Measurements from ENCODE around the gene TSHZ2. TPM values are rescaled to one million over a fixed set of nuclear protein-coding genes. Genes with fewer than 3 reads are reported as not detected.

The TSHZ2 gene
- total RNA-seq, 1 donor from 2014 or later = 22.9 TPM

DNA sequence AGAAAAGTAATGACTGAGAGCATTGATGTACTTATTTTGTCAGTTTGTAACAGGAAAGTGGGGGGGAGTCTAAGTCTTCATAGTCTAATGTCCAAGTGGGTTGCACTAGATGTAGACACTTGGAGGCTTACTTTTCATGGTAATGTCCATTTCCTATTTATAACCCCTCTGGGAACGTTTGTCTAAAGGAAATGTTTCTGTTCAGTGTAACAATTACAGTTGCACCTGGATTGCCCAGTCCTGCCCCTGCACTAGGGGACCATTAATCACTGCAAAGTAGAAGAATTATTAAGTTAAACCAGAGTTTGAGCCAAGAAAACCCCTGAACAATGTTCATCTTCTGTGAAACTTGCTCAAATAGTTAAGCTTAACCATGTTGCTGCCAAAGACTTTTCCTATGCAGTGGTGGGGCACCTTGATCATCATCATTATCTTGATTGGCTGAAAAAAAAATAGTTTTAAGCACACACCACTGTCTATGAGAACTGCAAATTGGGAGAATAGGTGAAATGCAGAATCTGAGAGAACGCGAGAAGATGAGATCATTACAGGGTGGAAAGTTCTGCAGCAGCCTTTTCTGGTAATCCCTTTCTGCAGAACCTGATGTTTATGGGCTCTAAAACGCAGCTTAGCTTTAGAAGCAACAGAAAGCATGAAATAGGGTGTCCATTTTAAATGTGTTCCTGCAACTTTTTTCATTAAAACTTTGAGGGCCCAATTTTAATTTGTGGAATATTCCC lies 515.5 kb downstream of the TSHZ2 start:
- H3K27ac Mint-ChIP-seq = peak overlapping the region; percentile 45
- peaks cover 4% of the 10 kb centered on the region for H3K9me3 Mint-ChIP-seq (ENCODE audit: low read depth)
- TF ChIP-seq, protein P1, sequence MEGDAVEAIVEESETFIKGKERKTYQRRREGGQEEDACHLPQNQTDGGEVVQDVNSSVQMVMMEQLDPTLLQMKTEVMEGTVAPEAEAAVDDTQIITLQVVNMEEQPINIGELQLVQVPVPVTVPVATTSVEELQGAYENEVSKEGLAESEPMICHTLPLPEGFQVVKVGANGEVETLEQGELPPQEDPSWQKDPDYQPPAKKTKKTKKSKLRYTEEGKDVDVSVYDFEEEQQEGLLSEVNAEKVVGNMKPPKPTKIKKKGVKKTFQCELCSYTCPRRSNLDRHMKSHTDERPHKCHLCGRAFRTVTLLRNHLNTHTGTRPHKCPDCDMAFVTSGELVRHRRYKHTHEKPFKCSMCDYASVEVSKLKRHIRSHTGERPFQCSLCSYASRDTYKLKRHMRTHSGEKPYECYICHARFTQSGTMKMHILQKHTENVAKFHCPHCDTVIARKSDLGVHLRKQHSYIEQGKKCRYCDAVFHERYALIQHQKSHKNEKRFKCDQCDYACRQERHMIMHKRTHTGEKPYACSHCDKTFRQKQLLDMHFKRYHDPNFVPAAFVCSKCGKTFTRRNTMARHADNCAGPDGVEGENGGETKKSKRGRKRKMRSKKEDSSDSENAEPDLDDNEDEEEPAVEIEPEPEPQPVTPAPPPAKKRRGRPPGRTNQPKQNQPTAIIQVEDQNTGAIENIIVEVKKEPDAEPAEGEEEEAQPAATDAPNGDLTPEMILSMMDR (IDR thresholded peaks at IDR 0.05; ENCODE audit: unreplicated experiment) = no peak

DNA sequence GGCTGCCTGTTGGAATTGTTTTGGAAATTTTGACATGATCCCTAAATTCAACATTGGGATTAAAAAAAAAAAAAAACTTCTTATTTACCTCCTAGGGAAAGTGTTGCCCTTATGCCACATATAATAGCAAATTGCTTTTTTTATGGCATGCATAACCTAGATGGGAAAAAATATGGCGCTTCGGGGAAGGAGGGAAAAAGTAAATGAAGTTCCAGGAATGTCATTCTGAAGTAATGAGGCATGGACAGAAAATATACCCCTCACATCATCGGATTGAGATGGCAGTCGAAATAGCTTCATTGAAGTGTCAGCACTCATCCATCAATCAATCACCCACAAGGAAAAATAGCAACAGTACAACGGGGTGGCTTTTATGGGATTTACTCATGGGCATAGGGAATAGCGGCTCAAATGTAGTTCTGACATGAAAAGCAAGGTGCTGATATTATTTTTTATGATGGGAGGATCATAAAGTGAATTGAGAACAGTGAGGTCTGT lies 516.7 kb downstream of the TSHZ2 start:
- Mint-ChIP-seq H3K36me3 (ENCODE audit: insufficient read depth) (peaks cover 8% of the 10 kb centered on the region), H3K27me3 (no peaks in the 10 kb centered on the region), H3K4me1 (ENCODE audit: low read depth) (peaks cover 15% of the 10 kb centered on the region), H3K4me3 (ENCODE audit: low read depth) (no peak overlapping the region), H3K9me3 (ENCODE audit: low read depth) (peaks cover 3% of the 10 kb centered on the region), H3K27ac (no peak overlapping the region)
- no peak for DNase-seq (ENCODE audit: low spot score, unreplicated experiment)
- TF ChIP-seq, protein P1 (IDR thresholded peaks at IDR 0.05; ENCODE audit: unreplicated experiment) = no peak

More for the DNA sequence above, 515.5 kb downstream of the TSHZ2 start:
- H3K36me3 Mint-ChIP-seq (ENCODE audit: insufficient read depth) = peaks cover 9% of the 10 kb centered on the region
- H3K27me3 Mint-ChIP-seq = no peaks in the 10 kb centered on the region
- peaks cover 15% of the 10 kb centered on the region for H3K4me1 Mint-ChIP-seq (ENCODE audit: low read depth)
- H3K4me3 Mint-ChIP-seq (ENCODE audit: low read depth) = no peak overlapping the region
- DNase-seq (ENCODE audit: low spot score, unreplicated experiment) = no peak

DNA sequence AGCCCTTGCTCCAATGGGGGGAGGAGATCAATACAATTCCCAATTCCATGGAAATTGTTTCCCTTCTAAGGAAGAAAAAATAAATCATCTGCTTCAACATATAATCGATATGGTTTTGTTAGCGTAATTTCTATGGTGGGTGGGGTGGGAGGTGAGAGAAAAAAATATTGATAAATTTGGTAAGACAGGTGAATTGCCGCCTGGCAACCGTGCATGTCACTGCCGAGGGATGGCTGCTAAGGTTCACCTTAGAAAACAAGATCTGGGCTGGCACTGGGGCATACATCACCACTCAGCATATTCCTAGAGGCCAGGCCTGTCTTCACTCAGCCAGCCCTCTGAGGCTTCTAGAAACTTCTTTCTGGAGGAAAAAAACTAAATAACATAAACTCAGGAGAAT lies 517.4 kb downstream of the TSHZ2 start:
- Mint-ChIP-seq H3K9me3 (ENCODE audit: low read depth) (no peaks in the 10 kb centered on the region), H3K36me3 (ENCODE audit: insufficient read depth) (peaks cover 6% of the 10 kb centered on the region), H3K4me1 (ENCODE audit: low read depth) (peaks cover 15% of the 10 kb centered on the region), H3K27me3 (no peaks in the 10 kb centered on the region), H3K4me3 (ENCODE audit: low read depth) (no peak overlapping the region), H3K27ac (no peak overlapping the region)
- no peak for DNase-seq (ENCODE audit: low spot score, unreplicated experiment)
- TF ChIP-seq, protein P1 (IDR thresholded peaks at IDR 0.05; ENCODE audit: unreplicated experiment) = no peak

DNA sequence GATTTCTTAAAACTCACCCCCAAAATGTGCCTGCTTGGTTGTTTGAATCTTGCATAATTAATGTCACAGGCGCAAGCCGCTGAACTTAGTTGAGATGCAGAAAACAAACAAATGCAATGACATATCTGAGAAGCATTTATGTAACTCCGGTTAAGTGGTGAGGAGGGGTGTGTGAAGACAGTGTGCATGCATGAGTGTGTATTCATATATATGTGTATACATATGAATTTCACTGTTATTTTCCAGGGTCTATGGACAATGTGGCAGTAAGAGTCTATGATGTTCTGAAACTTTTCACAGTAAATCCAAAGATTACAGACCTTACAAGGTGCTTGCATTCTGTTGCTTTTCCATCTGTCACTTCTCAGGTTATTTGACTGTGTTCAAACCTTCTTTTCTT lies 518.5 kb downstream of the TSHZ2 start:
- no peak for DNase-seq (ENCODE audit: low spot score, unreplicated experiment)
- no peaks in the 10 kb centered on the region for H3K27me3 Mint-ChIP-seq
- H3K27ac Mint-ChIP-seq = no peak overlapping the region
- H3K4me3 Mint-ChIP-seq (ENCODE audit: low read depth) = no peak overlapping the region
- H3K36me3 Mint-ChIP-seq (ENCODE audit: insufficient read depth) = peaks cover 5% of the 10 kb centered on the region
- TF ChIP-seq, protein P1 (IDR thresholded peaks at IDR 0.05; ENCODE audit: unreplicated experiment) = no peak
- no peaks in the 10 kb centered on the region for H3K9me3 Mint-ChIP-seq (ENCODE audit: low read depth)
- H3K4me1 Mint-ChIP-seq (ENCODE audit: low read depth) = peaks cover 18% of the 10 kb centered on the region

DNA sequence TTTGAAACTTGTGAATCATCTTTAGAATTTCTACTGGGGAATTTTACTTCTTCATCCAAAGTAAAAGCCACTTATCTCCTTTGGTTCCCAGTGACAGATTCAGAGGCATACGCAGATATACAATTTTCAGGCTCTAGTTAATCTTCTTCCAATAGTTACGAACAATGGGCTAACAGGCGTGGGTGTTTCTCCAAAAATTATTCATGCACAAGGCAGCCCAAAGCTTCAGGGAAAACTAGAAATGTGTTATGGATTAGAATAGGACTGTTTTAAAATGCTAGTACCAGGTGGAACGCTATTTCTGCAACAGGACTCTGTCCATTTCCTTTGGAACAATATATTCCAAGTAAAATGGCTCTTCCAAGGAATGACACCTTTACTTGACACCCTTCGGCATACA lies 519.3 kb downstream of the TSHZ2 start:
- Mint-ChIP-seq H3K27me3 (no peaks in the 10 kb centered on the region), H3K36me3 (ENCODE audit: insufficient read depth) (peaks cover 5% of the 10 kb centered on the region), H3K4me1 (ENCODE audit: low read depth) (peaks cover 20% of the 10 kb centered on the region), H3K4me3 (ENCODE audit: low read depth) (no peak overlapping the region), H3K9me3 (ENCODE audit: low read depth) (no peaks in the 10 kb centered on the region), H3K27ac (no peak overlapping the region)
- TF ChIP-seq, protein P1 (IDR thresholded peaks at IDR 0.05; ENCODE audit: unreplicated experiment) = no peak
- no peak for DNase-seq (ENCODE audit: low spot score, unreplicated experiment)

Data from progenitor cell of endocrine pancreas (in vitro differentiated cells).